A673 (cell line): ENCODE results near the gene GPR39. TPM values are rescaled to one million over a fixed set of nuclear protein-coding genes. Genes with fewer than 3 reads are reported as not detected.

Experiments
- BruUV-seq: library from RNA; stranded (reverse); fragments of 400-500 nt; replicated peaks from 2 replicates; lab custom pipeline; 2021; lab: Mats Ljungman, UMichigan
- CTCF ChIA-PET: fragments of 300-600 bp; sonication (Branson Sonifier 250); formaldehyde crosslinking; loops from one replicate; lab custom pipeline; 2022; ENCODE audit warnings: antibody characterized with exemption; lab: Charles Lee
- POLR2A ChIA-PET: fragments of 300-600 bp; sonication (Branson Sonifier 250); formaldehyde crosslinking; loops from one replicate; lab custom pipeline; 2022; ENCODE audit warnings: antibody characterized with exemption; ENCODE audit not compliant: low non-redundant PET; lab: Charles Lee
- DNase-seq: peaks from one replicate; pipeline ENCODE4 v3.0.0-alpha.2; 2015; ENCODE audit warnings: low spot score
- H3K27ac ChIP-seq: fragments of 200-600 bp; sonication (generic); 2 replicates; pipeline ENCODE4 v1.5.1; 2016; ENCODE audit warnings: mixed run types, low read depth, mild to moderate bottlenecking, mixed read lengths, antibody characterized with exemption, low read length; ENCODE audit not compliant: poor library complexity, severe bottlenecking
- H3K27me3 ChIP-seq: fragments of 200-600 bp; sonication (generic); replicated peaks from 2 replicates; pipeline ENCODE4 v1.6.1; 2017; ENCODE audit warnings: mixed run types, low read depth, mild to moderate bottlenecking, mixed read lengths, antibody characterized with exemption, low read length; ENCODE audit not compliant: insufficient read depth, poor library complexity
- H3K36me3 ChIP-seq: fragments of 200-600 bp; sonication (generic); 2 replicates; pipeline ENCODE4 v1.6.1; 2016; ENCODE audit warnings: mixed run types, mild to moderate bottlenecking, mixed read lengths, antibody characterized with exemption, low read length; ENCODE audit not compliant: insufficient read depth, poor library complexity, severe bottlenecking
- H3K4me1 ChIP-seq: fragments of 200-600 bp; sonication (generic); 2 replicates; pipeline ENCODE4 v1.6.1; 2017; ENCODE audit warnings: mixed run types, mild to moderate bottlenecking, mixed read lengths, antibody characterized with exemption, low read length; ENCODE audit not compliant: insufficient read depth, poor library complexity, severe bottlenecking
- H3K4me3 ChIP-seq: fragments of 200-600 bp; sonication (generic); 2 replicates; pipeline ENCODE4 v1.5.1; 2016; ENCODE audit warnings: low read depth, mixed run types, mild to moderate bottlenecking, mixed read lengths, low read length; ENCODE audit not compliant: poor library complexity, severe bottlenecking
- H3K9me3 ChIP-seq: fragments of 200-600 bp; sonication (generic); 2 replicates; pipeline ENCODE4 v1.6.1; 2016; ENCODE audit warnings: mixed run types, low read depth, mild to moderate bottlenecking, mixed read lengths, antibody characterized with exemption, low read length; ENCODE audit not compliant: poor library complexity, severe bottlenecking
- CTCF ChIP-seq: fragments of 300-800, 200-600 bp; sonication (generic); conservative IDR thresholded peaks from 2 replicates; pipeline ENCODE4 v1.5.1; 2017; ENCODE audit warnings: low read depth, mild to moderate bottlenecking, antibody characterized with exemption, low read length, moderate library complexity, mixed read lengths
- EZH2 ChIP-seq: fragments of 200-600 bp; sonication (generic); IDR thresholded peaks from 2 replicates; pipeline ENCODE4 v1.6.1; 2017; ENCODE audit warnings: borderline replicate concordance, low read depth, mild to moderate bottlenecking, mixed read lengths, antibody characterized with exemption, low read length; ENCODE audit not compliant: poor library complexity, severe bottlenecking
- intact Hi-C: fragments of 100-400 bp; cut with micrococcal nuclease; formaldehyde crosslinking; loops from one replicate; pipeline ENCODE4 v1.10.0; 2022; ENCODE audit not compliant: unreplicated experiment
- total RNA-seq: library from RNA; stranded (reverse); gene quantifications from 2 replicates; pipeline ENCODE4 v1.2.3, GENCODE V29; 2021

Gene GPR39
- total RNA-seq, 1 experiment from 2014 or later, result 3.6 TPM

DNA sequence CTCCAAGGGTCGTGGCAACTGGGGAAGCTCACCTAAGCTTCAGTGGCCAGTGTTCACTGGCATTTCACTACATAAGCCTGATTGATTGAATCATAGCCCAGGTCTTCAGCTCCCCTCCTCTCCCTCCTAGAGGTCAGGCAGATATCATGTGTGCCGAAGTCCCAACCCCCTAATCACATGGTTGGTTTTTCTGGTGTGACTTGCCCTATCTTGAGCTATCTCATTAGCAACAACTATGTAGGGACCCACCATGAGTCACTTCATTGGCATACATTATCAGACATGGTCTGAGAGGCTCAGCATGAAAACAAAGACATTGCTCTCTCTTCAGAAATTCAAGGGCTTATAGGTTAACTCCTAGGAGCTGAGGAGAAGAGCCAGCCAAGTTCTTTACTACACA is 176.6 kb downstream of the GPR39 start:
- Histone ChIP-seq H3K27me3 (no peaks in the 10 kb centered on the region), H3K4me3 (no peak overlapping the region), H3K36me3 (no peaks in the 10 kb centered on the region), H3K9me3 (no peaks in the 10 kb centered on the region), H3K4me1 (no peaks in the 10 kb centered on the region), H3K27ac (no peak overlapping the region)
- BruUV-seq, result no TSS peak
- ChIA-PET CTCF (no interaction called here), POLR2A (no interaction called here)
- peak; percentile 34 for DNase-seq
- intact Hi-C loops, result no loop called here
- no peak for TF ChIP-seq CTCF

DNA sequence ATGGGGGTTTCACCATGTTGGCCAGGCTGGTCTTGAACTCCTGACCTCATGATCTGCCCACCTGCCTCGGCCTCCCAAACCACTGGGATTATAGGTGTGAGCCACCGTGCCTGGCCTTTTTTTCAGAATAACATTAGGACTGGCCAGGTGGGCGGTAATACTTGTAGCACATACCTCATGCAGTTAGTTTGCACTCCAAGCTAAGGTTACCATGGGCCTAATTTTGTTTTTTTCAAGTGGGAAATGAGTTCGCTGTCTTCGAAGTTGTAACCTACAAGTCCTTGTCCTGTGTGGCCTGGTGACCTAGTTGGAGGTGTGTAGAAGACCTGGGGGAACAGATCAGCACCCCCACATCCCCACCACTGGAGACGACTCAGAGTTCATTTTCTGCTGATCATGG is 178.6 kb downstream of the GPR39 start:
- no peaks in the 10 kb centered on the region for H3K36me3 ChIP-seq
- no peak for DNase-seq
- H3K27ac ChIP-seq, result no peak overlapping the region
- TF ChIP-seq CTCF (no peak), EZH2 (no peak)
- H3K4me3 ChIP-seq, result no peak overlapping the region
- POLR2A ChIA-PET, result no interaction called here
- CTCF ChIA-PET, result interaction anchor here (0.6 kb wide), 1 partner anchor 246 kb away, joined by 3 read pairs; no protein-coding TSS in a partner anchor
- H3K27me3 ChIP-seq, result peaks cover 2% of the 10 kb centered on the region
- no TSS peak for BruUV-seq
- no peaks in the 10 kb centered on the region for H3K9me3 ChIP-seq
- no peaks in the 10 kb centered on the region for H3K4me1 ChIP-seq
- intact Hi-C loops, result no loop called here

- no peaks in the 10 kb centered on the region for H3K9me3 ChIP-seq
- CTCF ChIA-PET, result no interaction called here
- intact Hi-C loops, result no loop called here
- POLR2A ChIA-PET, result no interaction called here
- H3K4me3 ChIP-seq, result no peak overlapping the region
- no peak overlapping the region for H3K27ac ChIP-seq
- H3K36me3 ChIP-seq, result no peaks in the 10 kb centered on the region
- no peak for DNase-seq
- no peak for TF ChIP-seq EZH2
- TF ChIP-seq CTCF, result no peak
- H3K27me3 ChIP-seq, result peaks cover 7% of the 10 kb centered on the region
- H3K4me1 ChIP-seq, result no peaks in the 10 kb centered on the region
- no TSS peak for BruUV-seq
These were observed 179.1 kb downstream of the GPR39 start for GRCh38 chr2:132595693-132596092.
